ENCODE results near the gene SPATS2.

DNA sequence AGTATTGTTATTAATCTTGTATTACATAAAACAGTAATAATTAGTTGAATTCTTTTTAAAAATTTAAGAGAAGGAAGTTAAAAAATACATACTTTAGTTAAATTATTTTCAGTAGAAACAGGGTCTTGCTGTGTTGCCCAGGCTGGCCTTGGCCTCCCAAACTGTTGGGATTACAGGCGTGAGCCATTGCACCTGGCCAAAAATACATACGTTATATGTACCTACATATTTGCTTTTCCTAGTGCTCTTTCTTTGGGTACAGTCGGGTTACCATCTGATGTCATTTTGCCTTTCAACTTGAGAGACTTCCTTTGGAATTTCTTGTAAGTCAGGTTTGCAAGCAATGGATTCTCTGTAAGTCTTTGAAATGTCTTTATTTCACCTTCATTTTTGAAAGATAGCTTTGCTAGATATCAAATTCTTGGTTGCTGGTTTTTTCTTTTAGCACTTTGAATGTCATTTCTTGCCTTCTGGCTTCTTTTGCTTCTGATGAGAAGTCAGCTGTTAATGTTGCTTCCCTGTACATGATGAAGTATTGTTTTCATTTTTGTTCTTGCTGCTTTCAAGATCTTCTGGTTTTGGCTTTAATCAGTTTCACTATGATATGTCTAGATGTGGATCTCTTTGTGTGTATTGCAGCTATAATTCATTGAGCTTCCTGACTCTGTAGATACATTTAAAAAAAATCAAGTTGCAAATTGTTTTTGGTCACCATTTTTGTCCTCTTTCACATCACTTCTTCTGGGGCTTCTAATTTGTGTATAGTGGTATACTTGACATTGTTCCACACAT, 84.4 kb downstream of the SPATS2 start:
- TF ChIP-seq ZNF274 (IDR thresholded peaks at IDR 0.05; ENCODE audit: low read depth, low read length) (no peak), SUZ12 (IDR thresholded peaks at IDR 0.05; ENCODE audit: extremely low read depth, insufficient read depth, insufficient read length) (no peak), YY1 (IDR thresholded peaks at IDR 0.05; ENCODE audit: insufficient read depth, insufficient read length) (no peak)
